Esophagus squamous epithelium (tissue), 4 donors: ENCODE measurements around the gene RASIP1.
"Not testable (repeated sequence)": the region's sequence is repeated elsewhere in the genome, so short reads cannot be mapped to it uniquely, and the experiment has no call there.

Source experiments
- POLR2A ChIP-seq, 4 donors: fragments of 450-650 bp; IDR thresholded peaks; one replicate each; pipeline ENCODE4 v1.6.1; 2017; ENCODE audit warnings: antibody characterized with exemption in 4 of 4, mild to moderate bottlenecking in 4 of 4, moderate library complexity in 3 of 4
- TF ChIP-seq, protein P1 (sequence below), 6 experiments: fragments of 450-650 bp in 4 of 6; fragments of 200-600 bp in 2 of 6; sonication (generic) in 2 of 6; IDR thresholded peaks; one replicate each; pipeline ENCODE4 v1.5.1; 2016 to 2019; ENCODE audit warnings: antibody characterized with exemption in 6 of 6, mild to moderate bottlenecking in 4 of 6, moderate library complexity in 4 of 6

DNA sequence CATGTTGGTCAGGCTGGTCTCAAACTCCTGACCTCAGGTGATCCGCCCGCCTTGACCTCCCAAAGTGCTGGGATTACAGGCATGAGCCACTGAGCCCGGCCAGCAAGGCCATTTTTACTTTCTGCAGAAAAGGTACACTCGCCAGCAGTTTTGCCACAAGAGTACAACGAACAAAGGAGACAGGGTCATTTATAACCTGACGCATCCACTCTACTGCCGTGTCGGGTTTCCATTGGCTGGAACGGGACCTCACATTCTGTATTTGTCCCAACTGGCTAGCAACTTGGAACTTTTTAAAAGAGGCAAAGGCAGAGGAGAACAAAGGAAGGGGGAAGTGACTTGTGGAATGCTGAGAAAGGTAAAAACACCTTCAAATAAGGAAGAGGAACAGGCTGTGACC is 46.9 kb upstream of the RASIP1 start:
- TF ChIP-seq, protein P1, sequence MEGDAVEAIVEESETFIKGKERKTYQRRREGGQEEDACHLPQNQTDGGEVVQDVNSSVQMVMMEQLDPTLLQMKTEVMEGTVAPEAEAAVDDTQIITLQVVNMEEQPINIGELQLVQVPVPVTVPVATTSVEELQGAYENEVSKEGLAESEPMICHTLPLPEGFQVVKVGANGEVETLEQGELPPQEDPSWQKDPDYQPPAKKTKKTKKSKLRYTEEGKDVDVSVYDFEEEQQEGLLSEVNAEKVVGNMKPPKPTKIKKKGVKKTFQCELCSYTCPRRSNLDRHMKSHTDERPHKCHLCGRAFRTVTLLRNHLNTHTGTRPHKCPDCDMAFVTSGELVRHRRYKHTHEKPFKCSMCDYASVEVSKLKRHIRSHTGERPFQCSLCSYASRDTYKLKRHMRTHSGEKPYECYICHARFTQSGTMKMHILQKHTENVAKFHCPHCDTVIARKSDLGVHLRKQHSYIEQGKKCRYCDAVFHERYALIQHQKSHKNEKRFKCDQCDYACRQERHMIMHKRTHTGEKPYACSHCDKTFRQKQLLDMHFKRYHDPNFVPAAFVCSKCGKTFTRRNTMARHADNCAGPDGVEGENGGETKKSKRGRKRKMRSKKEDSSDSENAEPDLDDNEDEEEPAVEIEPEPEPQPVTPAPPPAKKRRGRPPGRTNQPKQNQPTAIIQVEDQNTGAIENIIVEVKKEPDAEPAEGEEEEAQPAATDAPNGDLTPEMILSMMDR (IDR thresholded peaks at IDR 0.05), result not testable (repeated sequence)
- TF ChIP-seq POLR2A (IDR thresholded peaks at IDR 0.05), result not testable (repeated sequence)
